VCaP (cell line): ENCODE measurements around the gene ARID2.

Experiments
- H3K27ac ChIP-seq: fragments of 450-650 bp; 2 replicates; pipeline ENCODE4 v1.5.1; 2017
- CTCF ChIP-seq: fragments of 450-650 bp; conservative IDR thresholded peaks from 2 replicates; pipeline ENCODE4 v1.5.1; 2017; ENCODE audit warnings: mild to moderate bottlenecking, moderate library complexity

The ARID2 gene

GRCh38 chr12:45863332-45863731 lies 133.8 kb downstream of the ARID2 start:
- no peak for TF ChIP-seq CTCF

GRCh38 chr12:45866299-45866698 lies 136.8 kb downstream of the ARID2 start:
- no peak overlapping the region for H3K27ac ChIP-seq

More at GRCh38 chr12:45863332-45863731, 133.8 kb downstream of the ARID2 start:
- no peak overlapping the region; the same call in 1 of the 2 replicates for H3K27ac ChIP-seq

GRCh38 chr12:45872446-45872845 lies 142.9 kb downstream of the ARID2 start:
- TF ChIP-seq CTCF = no peak
- H3K27ac ChIP-seq = no peak overlapping the region

More at GRCh38 chr12:45866299-45866698, 136.8 kb downstream of the ARID2 start:
- no peak for TF ChIP-seq CTCF

- H3K27ac ChIP-seq = no peak overlapping the region
- TF ChIP-seq CTCF = no peak
Measured at GRCh38 chr12:45877069-45877468, 147.6 kb downstream of the ARID2 start.

GRCh38 chr12:45878630-45879255 lies 149.2 kb downstream of the ARID2 start:
- peak overlapping the region; percentile 60 for H3K27ac ChIP-seq
- no peak for TF ChIP-seq CTCF

GRCh38 chr12:45879363-45879895 lies 149.9 kb downstream of the ARID2 start:
- TF ChIP-seq CTCF = no peak
- peak overlapping the region; percentile 60 for H3K27ac ChIP-seq

GRCh38 chr12:45880533-45880932 lies 151.0 kb downstream of the ARID2 start:
- no peak overlapping the region for H3K27ac ChIP-seq

More at GRCh38 chr12:45880533-45880932, 151.0 kb downstream of the ARID2 start:
- no peak for TF ChIP-seq CTCF
